Measurements from ENCODE around the gene HEXIM1.

Gene HEXIM1

GRCh38 chr17:45146890-45147580, 1.2 kb upstream of the HEXIM1 start:
- no peak for DNase-seq (ENCODE audit: low spot score)

DNA sequence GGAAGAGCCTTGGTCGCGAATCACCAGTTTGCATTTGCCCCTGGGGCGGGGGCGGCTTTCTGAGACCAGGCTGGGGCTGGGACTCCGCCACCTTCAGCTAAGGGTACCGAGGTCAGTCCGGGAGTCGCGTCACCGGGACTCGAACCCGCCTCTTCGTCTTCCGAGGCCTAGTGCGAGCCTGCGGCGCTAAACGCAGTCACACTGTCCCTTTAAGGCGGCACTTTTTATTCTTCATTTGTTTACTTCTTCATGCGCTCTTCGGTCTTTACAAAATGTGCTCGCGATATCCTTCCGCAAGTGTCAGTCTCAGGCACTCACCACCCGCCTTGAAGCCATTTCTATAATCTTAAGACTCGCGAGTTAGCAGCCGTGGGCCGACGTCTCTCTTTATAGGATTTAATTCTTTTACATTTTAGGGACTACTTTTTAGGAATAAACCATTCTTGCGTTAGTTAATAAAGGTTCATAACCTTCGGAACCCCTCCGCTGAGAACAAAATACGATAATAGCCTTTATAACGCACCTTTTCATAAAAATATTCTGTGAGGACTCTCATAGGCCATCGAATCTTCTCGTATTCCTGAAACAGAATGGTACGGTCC, 593 bp upstream of the HEXIM1 start:
- peak; percentile 93 for DNase-seq (ENCODE audit: low spot score)

DNA sequence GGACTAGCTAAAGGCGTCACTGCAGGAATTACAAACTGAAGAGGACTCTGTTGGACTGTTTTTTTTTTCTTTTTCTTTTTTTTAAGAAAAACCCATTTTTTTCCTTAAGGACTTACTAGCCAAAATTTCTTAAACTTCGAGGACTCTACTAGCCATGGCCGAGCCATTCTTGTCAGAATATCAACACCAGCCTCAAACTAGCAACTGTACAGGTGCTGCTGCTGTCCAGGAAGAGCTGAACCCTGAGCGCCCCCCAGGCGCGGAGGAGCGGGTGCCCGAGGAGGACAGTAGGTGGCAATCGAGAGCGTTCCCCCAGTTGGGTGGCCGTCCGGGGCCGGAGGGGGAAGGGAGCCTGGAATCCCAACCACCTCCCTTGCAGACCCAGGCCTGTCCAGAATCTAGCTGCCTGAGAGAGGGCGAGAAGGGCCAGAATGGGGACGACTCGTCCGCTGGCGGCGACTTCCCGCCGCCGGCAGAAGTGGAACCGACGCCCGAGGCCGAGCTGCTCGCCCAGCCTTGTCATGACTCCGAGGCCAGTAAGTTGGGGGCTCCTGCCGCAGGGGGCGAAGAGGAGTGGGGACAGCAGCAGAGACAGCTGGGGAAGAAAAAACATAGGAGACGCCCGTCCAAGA, 878 bp downstream of the HEXIM1 start:
- peak; percentile 96 for DNase-seq (ENCODE audit: low spot score)

GRCh38 chr17:45149669-45150664, 1.7 kb downstream of the HEXIM1 start:
- DNase-seq (ENCODE audit: low spot score): peak; percentile 76

GRCh38 chr17:45150911-45151809, 2.9 kb downstream of the HEXIM1 start:
- no peak for DNase-seq (ENCODE audit: low spot score)

DNA sequence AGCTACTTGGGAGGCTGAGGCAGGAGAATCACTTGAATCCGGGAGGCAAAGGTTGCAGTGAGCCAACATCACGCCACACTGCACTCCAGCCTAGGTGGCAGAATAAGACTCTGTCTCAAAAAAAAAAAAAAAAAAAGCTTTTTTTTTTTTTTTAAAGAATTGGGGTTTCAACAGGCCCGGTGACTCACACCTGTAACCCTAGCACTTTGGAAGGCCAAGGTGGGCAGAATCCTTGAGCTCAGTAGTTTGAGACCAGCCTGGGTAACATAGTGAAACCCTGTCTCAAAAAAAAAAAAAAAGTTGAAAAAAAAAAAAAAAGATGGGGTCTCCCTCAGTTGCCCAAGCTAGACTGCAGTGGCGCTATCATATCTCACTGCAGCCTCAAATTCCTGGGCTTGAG, 6.8 kb downstream of the HEXIM1 start:
- no peak for DNase-seq (ENCODE audit: low spot score)

- no peak for DNase-seq (ENCODE audit: low spot score)
These were observed 7.2 kb downstream of the HEXIM1 start for GRCh38 chr17:45155483-45155882.

- no peak for DNase-seq (ENCODE audit: low spot score)
These were observed 8.0 kb downstream of the HEXIM1 start for GRCh38 chr17:45156242-45156641.

- DNase-seq (ENCODE audit: low spot score): peak; percentile 96
These were observed 12.4 kb downstream of the HEXIM1 start for GRCh38 chr17:45160447-45161287.

GRCh38 chr17:45161288-45162024, 13.2 kb downstream of the HEXIM1 start, which contains the start of gene HEXIM2:
TSS of gene HEXIM2 (plus strand) at chr17:45161875. CDS start at chr17:45162794, 919 bp downstream.
- peak; percentile 100 for DNase-seq (ENCODE audit: low spot score)

DNA sequence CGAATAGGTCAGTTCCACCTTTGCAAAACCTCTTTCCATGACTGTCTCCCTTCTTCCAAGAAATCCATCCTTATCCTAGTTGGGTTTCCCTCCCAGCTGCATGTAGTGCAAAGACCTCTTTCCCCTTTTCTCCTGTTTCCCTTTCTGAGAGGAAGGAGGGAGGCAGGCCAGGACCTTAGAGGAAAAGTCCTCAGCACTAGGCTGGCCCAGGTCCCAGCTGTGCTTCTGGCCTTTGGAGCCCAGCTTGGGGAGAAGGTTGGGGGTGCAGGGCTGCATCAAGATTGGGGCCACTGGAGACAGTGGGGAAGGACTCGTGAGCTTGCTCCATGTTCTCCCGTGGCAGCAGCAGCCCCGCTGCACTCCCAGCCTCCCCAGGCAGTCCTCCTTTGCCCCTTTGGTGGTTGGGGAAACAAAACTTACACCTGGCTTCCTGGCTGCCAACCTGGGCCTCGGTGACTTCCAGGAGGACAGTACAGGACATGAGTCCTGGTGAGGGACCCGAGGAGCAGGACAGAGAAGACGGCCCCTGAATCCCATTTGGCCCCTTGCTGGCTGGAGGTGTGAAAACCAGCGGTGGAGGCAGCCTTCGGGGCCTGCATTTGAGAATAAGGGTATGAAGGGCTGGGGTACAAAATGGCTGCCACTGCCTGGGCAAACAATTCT, 13.9 kb downstream of the HEXIM1 start:
- peak; percentile 70 for DNase-seq (ENCODE audit: low spot score)

DNA sequence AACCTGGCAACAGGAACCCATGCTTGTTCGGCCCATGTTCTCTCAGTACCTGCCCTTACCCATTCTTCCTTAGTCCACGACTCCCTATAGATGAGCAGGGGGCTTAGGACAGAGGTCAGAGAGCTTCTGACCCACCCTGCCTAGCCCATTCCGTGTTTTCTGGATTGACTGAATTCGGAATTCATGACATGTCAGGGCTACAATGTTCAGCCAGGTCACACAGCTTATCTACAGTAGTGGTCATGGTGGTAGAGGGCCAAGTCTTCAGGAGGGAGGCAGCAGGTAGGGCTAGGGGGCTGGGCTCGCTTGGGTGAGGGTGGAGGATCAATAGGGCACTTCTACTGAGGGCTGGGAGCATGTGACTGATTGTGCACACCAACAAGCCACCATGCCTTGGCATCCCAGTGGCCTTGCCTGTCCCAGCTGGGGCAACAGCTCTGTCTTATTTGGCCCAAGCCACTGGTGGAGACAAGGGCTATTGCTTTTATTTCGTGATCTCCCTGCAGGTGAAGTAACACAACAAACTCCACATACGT, 16.5 kb downstream of the HEXIM1 start:
- DNase-seq (ENCODE audit: low spot score): no peak

DNA sequence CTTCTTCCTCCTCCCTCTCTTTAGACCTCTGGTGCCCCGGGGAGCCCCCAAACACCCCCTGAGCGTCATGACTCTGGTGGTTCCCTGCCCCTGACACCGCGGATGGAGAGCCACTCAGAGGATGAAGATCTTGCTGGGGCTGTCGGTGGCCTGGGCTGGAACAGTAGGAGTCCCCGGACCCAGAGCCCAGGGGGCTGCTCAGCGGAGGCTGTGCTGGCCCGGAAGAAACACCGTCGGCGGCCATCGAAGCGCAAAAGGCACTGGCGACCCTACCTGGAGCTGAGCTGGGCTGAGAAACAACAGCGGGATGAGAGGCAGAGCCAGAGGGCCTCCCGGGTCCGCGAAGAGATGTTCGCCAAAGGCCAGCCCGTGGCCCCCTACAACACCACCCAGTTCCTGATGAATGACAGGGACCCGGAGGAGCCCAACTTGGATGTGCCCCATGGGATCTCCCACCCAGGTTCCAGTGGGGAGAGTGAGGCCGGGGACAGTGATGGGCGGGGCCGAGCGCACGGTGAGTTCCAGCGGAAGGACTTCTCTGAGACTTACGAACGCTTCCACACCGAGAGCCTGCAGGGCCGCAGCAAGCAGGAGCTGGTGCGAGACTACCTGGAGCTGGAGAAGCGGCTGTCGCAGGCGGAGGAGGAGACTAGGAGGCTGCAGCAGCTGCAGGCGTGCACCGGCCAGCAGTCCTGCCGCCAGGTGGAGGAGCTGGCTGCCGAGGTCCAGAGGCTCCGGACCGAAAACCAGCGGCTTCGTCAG, 20.9 kb downstream of the HEXIM1 start:
- DNase-seq (ENCODE audit: low spot score): no peak

GRCh38 chr17:45170280-45170930, 22.1 kb downstream of the HEXIM1 start:
- DNase-seq (ENCODE audit: low spot score): no peak

DNA sequence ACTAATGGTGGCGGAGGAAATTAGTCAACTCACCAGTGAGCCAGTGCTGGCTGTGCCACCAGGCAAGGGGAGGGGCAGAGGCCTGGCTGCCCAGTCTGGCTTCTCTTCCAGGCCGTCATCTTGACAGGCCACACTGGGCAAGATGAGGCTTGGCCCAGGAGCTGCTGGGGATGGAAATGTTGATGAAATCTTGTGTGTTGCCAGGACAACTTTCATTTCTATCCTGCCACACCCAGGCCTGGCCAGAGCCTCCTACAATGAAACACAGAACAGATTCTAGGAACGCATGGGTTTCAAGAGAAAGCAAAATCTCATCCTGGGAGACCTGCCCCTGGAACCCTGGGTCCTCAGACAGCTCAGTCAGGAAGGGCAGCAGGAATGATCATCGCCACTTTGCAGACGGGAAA, 22.7 kb downstream of the HEXIM1 start:
- no peak for DNase-seq (ENCODE audit: low spot score)

DNA sequence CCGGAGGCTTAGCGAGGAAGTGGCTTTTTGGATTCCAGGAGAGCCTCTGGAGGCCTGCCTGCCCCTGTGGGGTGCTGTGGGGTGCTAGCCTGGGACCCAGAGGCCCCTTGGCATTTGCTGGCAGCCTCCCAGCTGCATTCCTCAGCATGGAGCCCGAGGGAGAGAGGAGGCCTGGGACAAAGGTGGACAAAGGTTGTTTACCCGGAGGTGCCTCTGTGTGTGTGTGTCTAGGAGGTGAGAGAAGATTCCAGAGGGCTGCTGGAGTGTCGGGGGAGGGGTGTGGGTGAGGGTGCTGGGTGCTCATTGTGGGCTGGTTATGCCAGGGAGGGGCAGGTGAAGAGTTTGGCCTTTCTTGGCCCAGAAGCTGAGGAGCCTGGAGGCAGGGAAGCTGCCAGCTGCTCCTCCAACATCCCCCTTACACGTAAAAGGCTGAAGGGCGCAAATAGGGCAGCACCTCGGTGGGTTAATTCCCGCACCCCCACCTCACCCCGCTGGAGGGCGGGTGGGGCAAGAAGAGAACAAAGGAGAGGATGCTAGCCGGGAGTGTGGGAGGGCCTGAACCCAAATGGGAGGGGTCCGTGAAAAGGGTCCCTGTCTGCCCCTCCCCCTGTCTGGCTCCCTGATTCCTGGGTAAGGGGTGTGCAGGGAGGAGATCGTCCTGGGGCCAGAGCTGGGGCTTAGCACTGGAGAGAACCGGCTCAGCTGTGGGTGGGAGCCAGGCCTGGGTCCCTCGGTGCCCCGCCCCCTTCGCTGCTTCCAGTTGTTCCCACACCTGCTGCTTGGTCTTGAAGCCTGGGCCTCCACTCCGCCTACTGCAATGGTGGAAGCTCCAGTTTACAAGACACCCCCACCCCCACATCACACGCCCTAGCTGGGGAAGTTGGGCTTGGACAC, 23.3 kb downstream of the HEXIM1 start:
- DNase-seq (ENCODE audit: low spot score): peak; percentile 85
